ENCODE measurements around the gene TJP1.
"Not testable (repeated sequence)": the region's sequence is repeated elsewhere in the genome, so short reads cannot be mapped to it uniquely, and the experiment has no call there.

Gene TJP1

DNA sequence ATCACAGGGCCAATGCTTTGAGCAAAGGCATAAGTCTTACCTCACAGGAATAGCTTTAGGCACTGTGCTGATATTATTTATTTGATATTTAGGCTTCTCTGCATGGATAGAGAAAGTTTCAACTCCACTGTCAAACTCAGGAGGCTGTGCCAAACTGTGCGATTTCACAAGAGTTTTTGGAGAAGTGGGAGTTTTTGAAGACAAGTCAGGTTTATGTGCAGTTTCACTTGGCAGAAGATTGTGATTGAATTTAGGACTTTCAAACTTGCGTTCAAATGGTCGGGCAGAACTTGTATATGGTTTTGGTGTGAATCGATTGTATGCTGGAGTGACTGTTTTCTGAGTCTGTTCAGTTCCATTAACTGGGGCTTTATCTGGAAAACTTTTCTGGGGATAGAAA lies 113.7 kb downstream of the TJP1 start:
- DNase-seq (ENCODE audit: extremely low read depth in 1 of 2, low read depth in 1 of 2), result no peak

DNA sequence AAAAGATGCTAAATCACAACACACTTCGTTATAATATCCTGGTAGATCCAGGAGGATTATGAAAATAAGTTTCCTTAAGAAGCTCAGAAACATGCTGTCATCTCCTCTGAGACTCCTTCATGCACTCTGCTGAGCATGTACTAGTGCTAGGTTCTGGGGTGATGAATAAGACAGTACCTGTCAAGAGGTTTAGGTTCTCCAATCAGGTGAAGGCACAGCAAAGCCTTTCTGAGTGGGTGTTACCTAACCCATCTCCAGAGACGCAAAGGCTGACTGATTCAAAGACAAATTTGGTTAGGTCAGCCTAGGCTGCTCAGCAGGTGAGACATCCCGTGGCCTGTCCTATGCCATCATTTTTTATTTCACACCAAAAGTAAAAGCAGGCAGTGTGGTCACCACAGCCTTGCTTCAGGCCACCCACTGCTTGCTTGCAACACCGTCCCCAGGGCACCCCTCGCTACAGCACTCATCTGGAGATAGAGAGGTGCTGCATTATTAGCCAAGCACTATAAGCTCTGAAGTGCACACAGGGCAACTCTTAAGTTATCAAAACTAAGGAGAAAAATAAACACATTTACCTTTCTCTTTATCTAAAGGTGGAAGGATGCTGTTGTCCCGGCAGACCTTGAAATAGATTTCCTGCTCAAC lies 117.2 kb downstream of the TJP1 start:
- no peak for DNase-seq (ENCODE audit: extremely low read depth in 1 of 2, low read depth in 1 of 2)

DNA sequence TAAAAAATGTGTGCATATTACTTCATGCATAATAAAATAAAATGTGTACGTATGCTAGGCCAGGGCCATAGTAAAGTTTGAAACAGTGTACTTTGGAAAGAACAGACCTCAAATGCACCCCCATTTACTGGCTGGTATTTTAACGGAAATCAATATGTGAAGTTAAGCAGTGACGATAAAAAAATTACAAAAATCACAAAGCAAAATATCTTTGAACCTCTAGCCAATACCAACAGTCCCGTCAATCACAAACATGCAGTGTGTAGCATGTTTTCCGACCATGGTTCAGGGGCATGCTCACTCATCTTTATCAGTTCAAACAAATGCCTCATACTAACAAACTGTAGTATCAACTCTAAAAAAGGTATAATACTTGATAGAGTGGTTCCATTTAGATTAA lies 121.1 kb downstream of the TJP1 start:
- DNase-seq (ENCODE audit: extremely low read depth in 1 of 2, low read depth in 1 of 2), result no peak

DNA sequence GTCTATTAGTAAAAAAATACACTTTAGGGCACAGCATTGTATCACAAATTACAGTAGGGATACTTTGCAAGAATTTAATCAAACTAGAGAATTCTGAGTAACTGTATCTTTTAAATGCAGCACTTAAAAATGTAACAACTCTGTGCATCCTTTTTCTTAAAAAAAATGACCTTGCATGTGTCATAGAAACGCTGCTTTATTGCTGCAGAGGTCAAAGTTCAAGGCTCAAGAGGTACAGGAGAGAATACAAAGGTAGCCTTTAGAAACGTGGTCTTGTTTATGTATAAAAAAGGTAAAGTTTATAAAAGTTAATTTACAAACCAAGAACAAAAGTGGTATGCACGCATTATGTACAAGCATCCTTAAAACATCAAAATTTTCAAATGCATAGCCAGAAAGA lies 122.0 kb downstream of the TJP1 start:
- no peak for DNase-seq (ENCODE audit: extremely low read depth in 1 of 2, low read depth in 1 of 2)

DNA sequence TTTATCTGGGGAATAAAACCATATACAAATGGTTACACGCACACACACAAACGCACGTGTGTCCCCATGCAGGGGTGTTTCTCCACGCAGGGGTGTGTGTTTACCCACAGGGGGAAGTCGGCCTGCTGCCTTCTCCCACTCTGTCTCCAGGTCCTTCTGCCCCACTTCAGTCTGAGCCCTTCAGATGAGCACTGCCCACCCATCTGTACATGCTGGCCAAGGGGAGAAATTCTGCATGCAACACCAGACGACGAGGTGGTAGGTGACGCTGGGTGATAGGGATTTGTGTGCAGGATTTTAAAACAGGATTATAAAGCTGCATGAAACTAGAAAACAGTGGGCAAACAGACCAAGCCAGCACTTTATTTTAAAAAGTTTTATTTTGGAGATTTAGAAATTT lies 122.5 kb downstream of the TJP1 start:
- DNase-seq (ENCODE audit: extremely low read depth in 1 of 2, low read depth in 1 of 2), result no peak

DNA sequence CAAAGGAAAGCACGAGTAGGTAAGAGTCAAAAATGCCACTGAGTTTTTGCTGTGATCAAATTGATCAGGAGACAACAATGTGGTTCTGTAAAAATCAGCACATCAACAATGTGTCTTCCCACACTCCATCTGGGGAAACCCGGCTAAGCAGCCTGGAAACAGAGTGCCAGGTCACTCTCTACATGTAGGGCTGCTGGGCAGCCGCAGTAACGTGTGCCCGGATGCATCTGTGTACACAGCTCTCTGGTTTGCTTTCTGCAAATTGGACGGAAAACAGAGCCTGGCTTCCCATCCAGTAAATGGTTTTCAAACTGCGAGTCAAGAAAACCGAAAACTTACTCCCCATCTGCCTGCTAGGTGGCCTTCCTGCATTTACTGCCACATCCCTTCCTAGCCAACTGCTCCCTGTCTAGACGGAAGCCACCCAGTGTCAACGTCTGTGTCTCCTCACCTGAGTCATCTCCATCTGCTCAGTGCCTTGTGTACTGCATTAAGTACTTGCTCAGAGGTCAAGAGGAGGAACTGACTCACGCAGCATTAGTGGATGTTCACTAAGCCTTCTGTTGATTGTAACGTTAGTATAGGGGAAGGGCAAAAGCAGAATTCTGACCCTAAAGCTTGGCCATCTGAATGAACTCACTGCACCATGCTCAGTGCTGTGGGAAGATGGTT lies 124.1 kb downstream of the TJP1 start:
- no peak for DNase-seq (ENCODE audit: extremely low read depth in 1 of 2, low read depth in 1 of 2)

DNA sequence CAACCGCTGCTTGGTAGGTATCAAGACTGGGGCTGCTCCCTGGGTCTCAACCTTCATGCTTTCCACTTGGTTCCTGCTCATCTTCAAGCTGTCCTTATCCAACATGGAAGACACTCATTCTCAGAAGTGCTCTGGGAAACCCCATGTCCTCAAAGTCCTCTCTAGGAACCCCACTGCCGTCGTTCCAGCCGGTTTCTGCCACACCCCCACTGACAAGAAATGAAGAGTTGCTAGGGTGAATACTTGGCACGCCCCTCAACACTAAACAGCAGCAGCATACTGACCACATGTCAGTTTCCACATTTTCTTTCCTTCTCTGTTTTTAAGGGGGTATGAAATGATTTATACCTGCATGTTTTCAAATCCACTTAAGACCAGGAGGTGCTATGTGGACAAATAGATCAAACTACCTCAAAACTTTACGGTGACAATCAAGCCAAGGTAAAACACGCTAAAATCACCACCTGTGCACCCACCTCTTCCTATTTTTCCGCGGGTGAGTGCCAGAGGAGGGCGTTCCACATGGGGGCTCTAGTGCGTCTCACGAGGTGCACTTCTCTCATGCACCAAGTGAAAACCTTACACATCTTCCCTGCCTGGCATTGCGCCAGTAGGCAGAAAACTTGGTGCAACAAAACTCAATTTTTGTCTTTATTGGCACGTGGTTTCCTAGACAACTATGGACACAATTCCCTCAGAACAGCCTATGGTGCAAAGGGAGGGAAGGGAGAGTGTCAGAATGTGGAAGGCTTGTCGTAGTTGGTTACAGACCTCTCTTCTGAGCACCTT lies 125.1 kb downstream of the TJP1 start:
- no peak for DNase-seq (ENCODE audit: extremely low read depth in 1 of 2, low read depth in 1 of 2)

DNA sequence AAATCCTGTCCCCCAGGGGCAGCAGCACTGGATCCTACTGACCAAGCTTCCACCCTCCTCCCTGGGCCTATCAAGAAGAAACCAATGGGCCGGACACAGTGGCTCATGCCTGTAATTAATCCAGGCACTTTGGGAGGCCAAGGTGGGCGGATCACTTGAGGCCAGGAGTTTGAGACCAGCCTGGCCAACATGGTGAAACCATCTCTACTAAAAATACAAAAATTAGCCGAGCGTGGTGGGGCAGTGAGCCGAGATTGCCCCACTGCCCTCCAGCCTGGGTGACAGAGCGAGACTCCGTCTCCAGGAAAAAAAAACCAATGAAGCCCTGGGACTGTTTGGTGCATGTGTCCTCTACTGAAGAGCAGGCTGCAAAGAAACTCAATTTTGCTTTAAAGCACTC lies 125.8 kb downstream of the TJP1 start:
- not testable (repeated sequence) for DNase-seq (ENCODE audit: extremely low read depth in 1 of 2, low read depth in 1 of 2)

DNA sequence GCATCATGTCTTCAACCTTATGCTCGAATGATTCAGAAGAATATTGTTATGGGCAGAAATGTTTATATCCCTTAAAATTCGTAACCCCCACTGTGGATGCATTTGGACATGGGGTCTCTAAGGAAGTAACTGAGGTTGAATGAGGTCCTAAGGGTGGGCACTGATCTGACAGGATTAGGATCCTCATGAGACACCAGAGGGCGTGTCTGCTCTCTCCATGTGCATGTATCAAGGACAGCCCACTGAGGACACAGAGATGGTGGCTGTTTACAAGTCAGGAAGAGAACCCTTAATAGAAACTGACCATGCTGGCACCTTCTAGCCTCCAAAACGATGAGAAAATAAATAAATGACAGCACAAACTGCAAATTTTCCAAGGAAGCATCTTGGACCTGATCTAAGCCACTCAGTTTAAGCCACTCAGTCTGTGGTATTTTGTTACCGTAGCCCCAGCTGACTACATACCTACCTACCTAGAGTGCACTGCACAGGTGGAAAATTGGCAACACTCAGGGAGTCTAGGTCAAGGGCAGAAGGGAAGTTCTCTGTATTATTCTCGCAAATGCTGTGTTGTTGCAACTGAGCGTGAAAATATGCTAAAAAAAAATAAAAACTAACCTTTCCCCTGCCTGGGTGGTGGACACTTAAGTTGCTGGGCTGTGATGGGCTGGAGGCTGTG lies 126.6 kb downstream of the TJP1 start:
- no peak for DNase-seq (ENCODE audit: extremely low read depth in 1 of 2, low read depth in 1 of 2)

DNA sequence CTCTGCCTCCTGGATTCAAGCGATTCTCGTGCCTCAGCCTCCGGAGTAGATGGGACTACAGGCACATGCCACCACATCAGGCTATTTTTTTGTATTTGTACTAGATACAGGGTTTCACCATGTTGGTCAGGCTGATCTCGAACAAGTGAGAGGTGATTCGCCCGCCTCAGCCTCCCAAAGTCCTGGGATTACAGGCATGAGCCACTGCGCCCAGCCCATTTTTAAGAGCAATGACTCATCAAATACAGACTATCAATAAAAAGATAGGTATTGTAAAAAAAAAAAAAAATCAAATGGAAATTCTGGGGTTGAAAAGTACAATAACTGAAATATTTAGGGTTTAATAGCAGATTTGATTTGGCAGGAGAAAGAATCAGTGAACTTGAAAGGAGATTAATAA lies 129.0 kb downstream of the TJP1 start:
- no peak for DNase-seq (ENCODE audit: extremely low read depth in 1 of 2, low read depth in 1 of 2)

DNA sequence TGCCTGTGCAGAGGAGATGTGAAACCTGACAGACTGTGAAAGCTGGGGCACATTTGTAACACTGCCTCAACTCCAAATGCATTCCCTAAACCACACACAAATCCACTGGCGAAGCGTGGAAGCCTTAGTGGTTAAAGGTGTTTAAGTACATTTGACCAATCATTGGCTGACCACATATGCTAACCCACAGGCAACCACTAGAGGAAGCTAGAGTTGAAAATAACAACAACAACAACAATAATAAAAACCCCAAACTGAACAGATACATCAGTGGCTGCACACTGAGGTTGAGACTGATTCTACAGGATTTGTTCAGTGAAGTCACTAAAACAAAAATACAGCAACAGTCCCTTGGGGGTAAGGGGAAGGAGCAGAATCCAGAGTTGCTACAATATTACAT lies 129.7 kb downstream of the TJP1 start:
- DNase-seq (ENCODE audit: extremely low read depth in 1 of 2, low read depth in 1 of 2), result no peak

DNA sequence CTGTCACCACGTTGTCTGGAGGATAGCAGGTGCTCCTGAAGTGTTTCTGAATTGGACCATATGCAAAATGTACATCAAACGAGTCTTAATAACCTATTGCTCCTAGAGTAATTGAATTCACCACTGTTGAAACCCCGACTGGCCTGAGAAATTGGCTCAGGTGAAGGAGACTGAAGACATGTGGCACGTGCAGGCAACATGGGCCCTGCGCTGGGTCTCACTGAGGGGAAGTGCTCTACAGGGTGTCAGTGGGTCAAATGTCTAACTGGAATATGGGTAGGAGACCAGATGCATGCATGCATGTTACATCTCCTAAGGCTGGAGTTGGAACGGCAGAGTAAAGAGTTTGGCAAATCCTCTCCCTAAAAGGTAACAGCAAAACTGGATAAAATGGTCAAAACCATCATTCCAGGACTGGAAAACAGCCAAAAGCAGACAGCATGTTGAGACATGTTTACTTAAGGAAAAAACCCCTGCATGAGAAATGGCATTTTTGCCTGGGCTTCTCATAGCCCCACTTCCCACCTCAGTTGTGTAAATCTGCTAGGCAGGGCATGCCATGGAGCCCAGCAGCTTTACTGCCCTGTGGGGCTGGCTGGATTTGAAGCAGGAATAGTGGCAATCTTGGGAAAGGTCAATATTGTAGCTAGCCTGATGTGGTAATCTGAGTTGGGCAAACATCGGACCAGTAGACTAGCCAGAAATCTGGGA lies 131.3 kb downstream of the TJP1 start:
- DNase-seq (ENCODE audit: extremely low read depth in 1 of 2, low read depth in 1 of 2), result no peak

DNA sequence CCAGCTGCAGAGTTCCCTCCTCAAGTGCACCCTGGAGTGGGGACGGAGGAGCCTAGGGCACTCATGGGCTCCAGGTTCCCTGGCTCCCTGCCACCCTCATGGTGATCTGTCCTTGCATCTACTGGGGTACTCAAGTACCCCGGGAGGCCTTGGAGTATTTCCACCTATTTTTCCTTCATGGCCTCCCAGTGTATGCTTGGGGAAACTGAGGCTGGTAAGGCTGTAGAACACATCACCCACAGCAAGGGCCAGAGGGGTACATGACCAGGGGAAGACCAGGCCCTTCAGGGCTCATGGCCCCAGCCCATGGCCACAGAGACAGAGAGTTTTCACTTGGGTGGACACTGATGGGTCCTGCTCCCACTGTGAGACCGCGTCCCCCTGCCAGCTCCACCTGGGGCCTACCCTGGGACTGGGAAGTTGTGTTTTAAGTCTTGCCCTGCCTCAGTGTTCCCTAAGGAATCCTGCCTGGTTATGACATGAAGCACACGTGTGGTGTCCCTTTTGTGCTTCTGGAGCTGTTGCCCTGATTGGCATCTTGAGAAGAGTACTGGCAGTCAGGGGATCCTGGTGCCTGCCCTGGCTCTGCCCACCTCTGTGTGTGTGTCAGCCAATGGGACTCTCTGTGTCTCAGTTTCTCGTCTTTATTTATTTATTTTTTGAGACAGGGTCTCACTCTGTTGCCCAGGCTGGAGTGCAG lies 132.8 kb downstream of the TJP1 start:
- DNase-seq (ENCODE audit: extremely low read depth in 1 of 2, low read depth in 1 of 2), result no peak

DNA sequence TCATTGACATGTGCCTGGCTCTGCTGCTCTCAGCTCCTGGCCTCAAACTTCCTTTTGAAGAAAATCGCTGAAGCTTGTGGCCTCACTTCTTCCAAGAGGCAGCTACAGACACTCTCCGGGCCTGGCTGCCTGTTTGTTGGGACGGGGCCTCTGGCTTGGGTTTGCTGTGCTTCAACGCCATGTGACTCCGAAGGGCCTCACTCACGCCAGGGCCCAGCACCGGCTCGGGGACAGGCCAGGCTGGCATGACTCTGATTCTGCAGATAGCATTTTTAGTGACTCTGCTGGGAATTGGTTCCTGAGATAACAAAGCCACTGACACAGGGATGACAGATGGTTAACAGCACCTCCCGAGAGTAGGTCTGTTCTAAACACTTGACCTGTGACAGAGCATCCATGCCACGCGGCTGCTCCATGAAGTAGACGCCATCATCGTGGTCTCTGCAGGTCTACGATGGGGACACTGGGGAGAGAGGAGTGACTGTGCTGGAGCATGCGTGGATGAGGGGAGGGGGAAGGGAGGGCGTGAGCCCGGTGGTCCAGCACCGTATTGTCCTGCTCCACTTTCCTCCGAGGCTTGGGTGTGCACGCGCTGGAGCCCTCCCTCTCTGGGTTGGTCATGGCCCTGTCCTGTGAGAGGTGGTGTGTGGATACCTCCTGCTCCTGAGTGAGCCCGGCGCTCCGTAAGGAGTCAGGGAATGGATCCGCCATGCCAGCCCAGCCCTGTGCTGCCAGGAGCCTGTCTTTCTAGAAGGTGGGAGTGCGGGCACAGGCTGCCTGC lies 133.6 kb downstream of the TJP1 start:
- DNase-seq (ENCODE audit: extremely low read depth in 1 of 2, low read depth in 1 of 2), result no peak

DNA sequence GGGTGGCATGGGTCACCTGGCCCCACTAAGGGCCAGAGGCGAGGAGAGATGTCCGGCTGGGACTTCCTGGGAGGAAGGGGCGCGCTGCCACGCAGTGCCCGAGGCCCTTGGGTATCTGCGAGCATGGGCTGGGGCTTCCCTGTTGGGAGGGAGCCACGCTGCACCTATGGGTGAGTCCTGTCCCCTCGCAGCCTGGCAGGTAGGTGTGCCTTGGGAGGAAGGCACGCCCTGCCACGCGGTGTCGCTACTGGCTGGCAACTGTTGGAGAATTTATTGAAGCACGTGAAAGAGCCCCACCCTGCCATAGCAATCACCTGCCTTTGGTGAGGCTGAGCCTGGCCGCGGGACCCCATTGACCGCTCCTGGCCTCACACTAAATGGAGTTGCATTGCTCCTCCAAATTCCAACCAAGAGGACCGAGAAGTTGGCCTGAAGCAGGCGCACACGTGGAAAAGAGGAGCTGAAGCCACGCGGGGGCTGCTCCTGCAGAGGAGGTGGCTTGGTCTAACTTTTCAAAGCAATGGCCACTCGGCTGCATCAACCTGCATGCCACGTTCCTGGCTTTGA lies 134.2 kb downstream of the TJP1 start:
- DNase-seq (ENCODE audit: extremely low read depth in 1 of 2, low read depth in 1 of 2), result no peak

DNA sequence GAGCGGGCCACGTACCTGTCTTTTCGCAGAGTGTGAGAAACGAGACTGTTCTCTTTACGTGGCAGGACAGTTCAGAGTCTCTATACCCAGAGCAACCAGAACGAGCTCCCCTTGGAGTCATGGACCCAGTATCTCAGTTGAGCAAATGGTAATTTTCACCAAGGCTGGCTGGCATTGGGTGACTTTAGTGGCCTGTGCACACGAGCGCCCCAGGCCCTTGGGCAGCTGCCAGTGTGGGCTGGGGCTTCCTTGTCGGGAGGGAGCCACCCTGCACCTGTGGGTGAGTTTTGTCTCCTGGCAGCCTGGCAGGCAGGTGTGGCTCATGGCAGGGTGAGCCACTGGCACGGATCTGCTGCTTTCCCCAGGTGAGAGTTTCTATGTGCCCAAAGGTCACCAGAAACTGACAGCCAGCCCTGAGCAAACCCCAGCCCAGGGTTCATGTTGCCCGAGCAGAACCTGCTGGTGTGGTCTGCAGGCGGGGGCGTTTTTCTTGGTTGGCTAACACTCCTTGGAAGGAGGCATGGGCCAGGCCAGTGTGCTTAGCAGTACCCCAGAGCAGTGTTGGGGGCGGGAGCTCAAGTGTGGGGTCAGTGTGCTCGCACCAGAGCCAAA lies 135.0 kb downstream of the TJP1 start:
- no peak for DNase-seq (ENCODE audit: extremely low read depth in 1 of 2, low read depth in 1 of 2)

DNA sequence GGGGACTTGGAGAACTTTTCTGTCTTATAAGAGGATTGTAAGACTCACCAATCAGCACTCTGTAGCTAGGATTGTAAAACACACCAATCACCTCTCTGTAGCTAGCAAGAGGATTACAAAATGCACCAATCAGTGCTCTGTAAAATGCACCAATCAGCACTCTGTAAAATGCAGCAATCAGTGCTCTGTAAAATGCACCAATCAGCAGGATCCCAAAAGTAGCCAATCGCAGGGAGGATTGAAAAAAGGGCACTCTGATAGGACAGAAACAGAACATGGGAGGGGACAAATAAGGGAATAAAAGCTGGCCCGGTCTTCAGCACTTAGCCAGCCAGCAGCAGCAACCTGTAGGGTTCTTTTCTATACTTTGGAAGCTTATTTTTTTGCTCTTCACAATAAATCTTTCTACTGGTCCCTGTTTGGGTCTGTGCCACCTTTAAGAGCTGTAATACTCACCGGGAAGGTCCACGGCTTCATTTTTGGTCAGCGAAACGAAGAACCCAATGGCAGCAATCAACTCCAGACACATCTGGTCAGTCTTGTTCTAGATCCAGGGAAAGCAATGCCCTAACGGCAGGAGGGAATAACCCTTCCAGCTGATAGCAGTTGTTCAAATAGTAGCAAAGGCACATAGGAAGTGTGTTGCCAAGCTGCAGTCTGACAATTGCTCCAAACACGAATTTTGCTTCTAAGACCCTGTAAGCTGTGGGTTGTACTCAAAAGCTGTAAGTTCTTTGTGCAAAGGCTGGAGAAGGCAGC lies 135.6 kb downstream of the TJP1 start:
- no peak for DNase-seq (ENCODE audit: extremely low read depth in 1 of 2, low read depth in 1 of 2)

DNA sequence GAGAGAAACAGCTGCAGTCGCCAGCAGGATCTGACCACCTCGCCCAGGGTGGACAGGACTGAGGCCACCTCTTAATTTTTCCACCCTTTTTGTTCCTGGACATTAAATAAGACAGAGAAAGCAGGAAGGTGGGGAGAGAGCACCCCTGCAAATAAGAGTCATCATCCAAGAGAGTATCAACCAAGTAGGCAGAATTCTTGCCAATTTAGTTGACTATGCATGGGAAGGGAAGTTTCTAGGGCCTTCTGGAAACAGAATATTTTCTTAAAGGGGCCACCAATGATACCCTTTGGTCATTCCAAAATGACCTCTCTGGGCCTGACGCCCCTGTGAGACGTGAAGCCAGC lies 136.2 kb downstream of the TJP1 start:
- DNase-seq (ENCODE audit: extremely low read depth in 1 of 2, low read depth in 1 of 2), result no peak
